ENCODE results near the gene LARGE1.

The LARGE1 gene

DNA sequence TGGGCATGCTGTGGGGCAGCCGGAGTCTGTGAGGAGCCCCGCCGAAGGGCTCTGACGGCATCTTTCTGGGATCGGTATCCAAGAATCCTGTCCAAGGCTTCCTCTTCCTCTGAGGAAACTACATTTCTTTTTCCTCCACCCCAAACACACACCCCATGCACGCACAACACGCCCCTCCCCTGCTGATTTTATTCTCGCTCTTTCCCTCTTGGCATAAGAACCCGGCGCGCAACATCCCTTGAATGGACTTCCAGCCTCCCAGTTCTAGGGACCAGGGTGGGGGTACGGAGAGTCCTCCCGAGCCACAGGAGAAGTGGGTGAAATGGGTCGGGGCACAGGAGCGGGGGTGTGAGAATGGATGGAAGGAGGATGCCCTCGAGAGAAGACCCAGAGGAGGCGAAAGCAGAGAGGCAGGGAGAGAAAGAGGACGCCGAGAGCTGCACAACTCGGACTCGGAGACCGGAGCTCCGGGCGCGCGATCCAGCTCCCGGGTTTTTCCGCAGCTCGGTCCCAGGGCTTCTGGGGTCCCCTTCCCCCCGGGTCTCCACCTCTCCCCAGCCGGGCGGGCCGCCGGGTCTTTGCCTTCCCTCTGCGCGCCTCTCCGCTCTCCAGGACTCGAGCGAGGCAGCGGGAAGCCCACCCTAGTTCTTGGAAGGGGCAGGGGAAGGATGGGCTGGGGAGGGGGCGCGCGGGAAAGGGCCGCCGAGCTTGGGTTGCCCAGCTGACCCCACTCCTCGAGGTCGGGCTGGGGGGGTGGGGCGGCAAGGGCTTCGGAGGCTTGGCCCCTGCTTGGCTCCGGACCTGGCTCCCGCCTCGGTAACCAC, 1.5 kb upstream of the LARGE1 start:
- no peaks in the 10 kb centered on the region for H3K36me3 Mint-ChIP-seq (ENCODE audit: low read depth)
- peak overlapping the region; percentile 72 for H3K4me3 Mint-ChIP-seq
- peak overlapping the region; percentile 20 for H3K27ac Mint-ChIP-seq
- peaks cover 24% of the 10 kb centered on the region for H3K4me1 Mint-ChIP-seq (ENCODE audit: low read depth)
- intact Hi-C loops (cut with micrococcal nuclease), result loop anchor here (5.0 kb wide), 1 partner anchor 191 kb away; no protein-coding TSS in a partner anchor
- H3K27me3 Mint-ChIP-seq, result peaks cover 84% of the 10 kb centered on the region
- H3K9me3 Mint-ChIP-seq, result no peaks in the 10 kb centered on the region

DNA sequence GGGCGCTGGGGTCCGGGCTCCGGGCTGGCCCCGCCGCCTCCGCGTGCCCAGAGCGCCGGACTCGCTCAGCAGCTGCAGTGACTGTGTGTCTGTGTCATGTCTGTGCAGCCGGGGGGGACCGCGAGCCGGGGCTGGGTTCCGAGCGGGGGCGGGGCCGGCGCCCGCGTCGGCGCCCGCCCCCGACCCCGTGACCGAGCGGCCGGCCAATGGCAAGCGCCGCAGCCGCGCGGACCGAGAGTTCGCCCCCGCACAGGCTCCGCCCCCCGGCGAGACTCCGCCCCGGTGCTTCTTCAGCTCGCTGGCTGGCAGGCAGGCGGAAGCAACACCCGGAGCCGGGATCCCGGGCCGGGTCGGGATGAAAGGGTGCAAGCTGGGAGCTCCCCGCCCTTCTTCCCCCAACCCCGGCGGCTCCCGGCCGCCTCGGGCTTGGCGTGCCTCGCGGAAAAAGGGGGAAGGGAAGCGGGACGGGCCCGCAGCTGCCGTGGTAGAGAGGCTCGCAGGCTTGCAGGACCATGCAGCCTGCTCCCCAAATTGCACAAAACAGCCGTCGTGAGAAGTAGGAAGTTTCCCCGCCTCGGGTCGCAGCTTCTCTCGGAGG, 750 bp upstream of the LARGE1 start:
- H3K36me3 Mint-ChIP-seq (ENCODE audit: low read depth), result no peaks in the 10 kb centered on the region
- intact Hi-C loops (cut with micrococcal nuclease), result loop anchor here (5.0 kb wide), 1 partner anchor 191 kb away; no protein-coding TSS in a partner anchor
- peak overlapping the region; percentile 72 for H3K4me3 Mint-ChIP-seq
- no peaks in the 10 kb centered on the region for H3K9me3 Mint-ChIP-seq
- H3K27ac Mint-ChIP-seq, result no peak overlapping the region
- H3K27me3 Mint-ChIP-seq, result peaks cover 83% of the 10 kb centered on the region
- peaks cover 24% of the 10 kb centered on the region for H3K4me1 Mint-ChIP-seq (ENCODE audit: low read depth)

DNA sequence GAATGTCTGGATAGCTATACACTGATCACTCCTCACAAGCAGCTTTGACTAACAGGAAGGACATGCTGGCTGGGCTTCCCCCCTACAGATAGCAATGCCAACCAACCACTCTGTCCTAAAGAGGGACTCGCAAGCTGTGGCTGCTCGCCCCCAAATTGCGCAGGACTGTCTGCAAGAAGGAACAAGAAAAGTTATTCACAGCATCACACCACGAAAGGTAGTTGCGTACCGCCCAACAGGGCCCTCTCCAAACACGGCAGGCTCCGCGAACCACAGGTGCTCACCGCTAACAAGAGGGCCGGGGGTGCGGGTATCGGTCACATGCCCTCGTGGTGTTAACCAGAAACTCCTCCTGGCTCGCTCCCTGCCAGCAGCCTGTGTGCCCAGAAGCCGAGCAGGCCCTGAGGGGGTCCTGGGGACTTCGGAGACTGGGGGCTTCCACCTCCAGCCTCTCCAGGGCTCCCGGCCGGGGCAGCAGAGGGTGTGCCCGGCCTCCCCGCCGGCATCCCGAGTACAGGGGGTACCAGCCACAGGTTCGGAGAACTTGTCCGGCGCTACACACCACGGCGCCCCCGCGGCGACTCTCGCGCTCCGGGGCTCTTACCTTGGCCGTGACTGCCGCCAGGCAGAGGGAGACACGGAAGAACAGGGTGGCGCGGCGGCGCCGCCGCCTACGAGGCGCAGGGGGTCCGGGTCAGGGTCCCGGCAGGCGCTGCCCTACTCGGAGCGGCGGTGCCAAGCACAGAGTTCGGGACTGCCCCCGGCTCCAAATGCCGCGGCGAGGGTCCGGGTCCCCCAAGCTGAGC, 682 bp downstream of the LARGE1 start:
- Mint-ChIP-seq H3K4me3 (peak overlapping the region; percentile 62), H3K27ac (no peak overlapping the region), H3K36me3 (ENCODE audit: low read depth) (no peaks in the 10 kb centered on the region), H3K27me3 (peaks cover 80% of the 10 kb centered on the region), H3K9me3 (no peaks in the 10 kb centered on the region), H3K4me1 (ENCODE audit: low read depth) (peaks cover 24% of the 10 kb centered on the region)
- intact Hi-C loops (cut with micrococcal nuclease), result loop anchor here (5.0 kb wide), 1 partner anchor 193 kb away; no protein-coding TSS in a partner anchor

DNA sequence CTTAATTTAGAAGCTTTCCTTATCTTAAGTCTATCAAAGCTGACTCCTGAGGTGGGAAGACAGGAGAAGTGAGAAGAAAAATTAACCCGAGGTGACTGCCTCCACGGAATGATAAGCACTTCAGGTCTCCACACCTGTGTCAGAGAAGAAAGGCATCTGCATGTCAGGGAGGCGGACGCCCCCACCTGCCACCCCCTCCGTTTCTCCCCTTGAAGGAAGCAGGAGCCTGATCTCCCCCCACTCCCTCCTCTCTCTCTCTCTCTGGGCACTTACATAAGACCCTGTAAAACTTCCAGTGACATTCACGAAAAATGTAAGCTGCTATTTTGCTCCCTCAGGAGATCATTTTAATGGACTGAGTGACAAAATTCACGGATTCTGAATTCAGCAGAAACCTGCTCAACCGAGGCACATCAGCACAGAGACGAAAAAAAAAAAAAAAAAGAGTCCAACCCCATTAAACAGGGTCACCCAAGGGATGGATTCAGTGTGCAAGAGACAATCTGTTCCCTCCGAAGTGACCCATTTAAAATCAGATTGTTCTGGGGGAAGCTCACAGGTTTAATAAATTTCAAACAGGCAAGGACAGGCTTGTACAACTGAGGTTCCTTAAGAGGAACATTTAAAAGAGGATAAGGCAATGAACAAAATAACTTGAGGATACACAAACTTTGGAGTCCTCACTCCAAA, 1.5 kb downstream of the LARGE1 start:
- H3K36me3 Mint-ChIP-seq (ENCODE audit: low read depth), result no peaks in the 10 kb centered on the region
- intact Hi-C loops (cut with micrococcal nuclease), result no loop called here
- H3K4me3 Mint-ChIP-seq, result no peak overlapping the region
- H3K27ac Mint-ChIP-seq, result no peak overlapping the region
- H3K4me1 Mint-ChIP-seq (ENCODE audit: low read depth), result peaks cover 24% of the 10 kb centered on the region
- H3K27me3 Mint-ChIP-seq, result peaks cover 73% of the 10 kb centered on the region
- H3K9me3 Mint-ChIP-seq, result no peaks in the 10 kb centered on the region

DNA sequence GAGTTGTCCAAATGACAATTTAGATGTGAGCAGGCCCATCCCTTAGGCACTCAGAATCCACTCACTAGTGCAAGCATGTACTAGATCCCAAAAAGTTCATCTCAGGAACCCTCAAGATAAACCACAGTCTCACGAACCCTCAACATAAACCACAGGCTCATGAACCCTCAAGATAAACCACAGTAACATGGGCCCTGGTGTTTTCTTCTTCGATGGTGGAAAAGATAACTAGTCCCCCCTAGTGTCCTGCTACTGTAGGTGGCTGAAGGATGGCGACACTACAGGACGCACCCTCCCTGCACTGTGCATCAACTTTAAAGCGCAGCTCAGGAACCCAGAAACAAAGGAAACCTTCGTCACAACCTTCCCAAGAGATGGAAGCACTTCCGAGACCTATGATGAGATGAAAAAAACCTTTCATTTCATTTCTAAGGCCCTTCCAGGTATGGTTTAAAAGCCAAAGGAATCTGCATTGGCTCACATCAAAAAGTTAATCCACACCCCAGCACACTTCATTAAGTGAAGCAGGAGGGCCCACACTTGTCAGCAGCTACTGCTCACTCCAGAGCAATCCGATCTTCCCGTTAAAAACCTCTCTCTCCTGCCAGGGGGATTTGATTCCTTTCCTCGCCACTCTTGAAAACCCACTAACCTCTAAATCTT, 2.4 kb downstream of the LARGE1 start:
- H3K4me3 Mint-ChIP-seq, result no peak overlapping the region
- intact Hi-C loops (cut with micrococcal nuclease), result no loop called here
- no peaks in the 10 kb centered on the region for H3K9me3 Mint-ChIP-seq
- no peak overlapping the region for H3K27ac Mint-ChIP-seq
- H3K27me3 Mint-ChIP-seq, result peaks cover 63% of the 10 kb centered on the region
- H3K4me1 Mint-ChIP-seq (ENCODE audit: low read depth), result peaks cover 23% of the 10 kb centered on the region
- no peaks in the 10 kb centered on the region for H3K36me3 Mint-ChIP-seq (ENCODE audit: low read depth)

DNA sequence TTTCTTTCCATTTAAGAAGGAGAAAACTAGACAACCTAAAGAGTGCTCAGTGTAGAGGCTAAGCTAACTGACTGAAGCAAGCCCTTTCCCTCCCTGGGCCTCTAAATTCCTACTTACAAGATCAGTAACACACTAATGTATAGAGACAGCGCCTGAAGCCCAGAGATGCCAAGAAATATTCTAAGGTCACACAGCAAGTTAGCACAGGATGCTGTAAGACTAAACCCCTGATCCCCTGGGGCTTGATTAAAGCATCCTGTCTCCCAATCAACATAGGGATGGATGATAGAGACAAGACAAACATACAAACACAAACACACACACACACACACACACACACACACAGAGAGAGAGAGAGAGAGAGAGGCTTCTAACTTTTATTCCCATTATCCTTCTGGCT, 5.6 kb downstream of the LARGE1 start:
- H3K36me3 Mint-ChIP-seq (ENCODE audit: low read depth), result no peaks in the 10 kb centered on the region
- H3K27me3 Mint-ChIP-seq, result peaks cover 44% of the 10 kb centered on the region
- H3K4me3 Mint-ChIP-seq, result no peak overlapping the region
- H3K27ac Mint-ChIP-seq, result no peak overlapping the region
- no peaks in the 10 kb centered on the region for H3K9me3 Mint-ChIP-seq
- H3K4me1 Mint-ChIP-seq (ENCODE audit: low read depth), result peaks cover 6% of the 10 kb centered on the region
- intact Hi-C loops (cut with micrococcal nuclease), result no loop called here

DNA sequence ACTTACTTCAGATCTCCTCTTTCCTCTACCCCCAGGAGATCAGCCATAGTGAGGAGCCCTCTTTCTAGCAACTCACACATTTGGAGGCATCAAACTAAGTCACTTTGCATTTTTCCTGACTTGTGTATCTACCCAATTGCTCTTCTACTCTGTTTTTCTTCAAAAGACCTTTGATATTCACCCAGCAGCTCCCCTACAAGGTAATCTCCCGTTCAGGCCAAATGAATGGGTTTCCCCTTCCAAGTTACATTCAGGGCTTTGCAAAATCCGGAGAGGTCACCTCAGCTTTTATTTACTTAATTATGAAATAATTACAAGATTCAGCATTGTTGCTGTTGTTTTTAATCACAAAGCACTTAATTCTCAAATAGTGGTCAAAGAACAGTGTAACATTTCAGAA, 6.1 kb downstream of the LARGE1 start:
- peaks cover 38% of the 10 kb centered on the region for H3K27me3 Mint-ChIP-seq
- intact Hi-C loops (cut with micrococcal nuclease), result no loop called here
- no peaks in the 10 kb centered on the region for H3K36me3 Mint-ChIP-seq (ENCODE audit: low read depth)
- H3K27ac Mint-ChIP-seq, result no peak overlapping the region
- peaks cover 1% of the 10 kb centered on the region for H3K4me1 Mint-ChIP-seq (ENCODE audit: low read depth)
- no peaks in the 10 kb centered on the region for H3K9me3 Mint-ChIP-seq
- no peak overlapping the region for H3K4me3 Mint-ChIP-seq

DNA sequence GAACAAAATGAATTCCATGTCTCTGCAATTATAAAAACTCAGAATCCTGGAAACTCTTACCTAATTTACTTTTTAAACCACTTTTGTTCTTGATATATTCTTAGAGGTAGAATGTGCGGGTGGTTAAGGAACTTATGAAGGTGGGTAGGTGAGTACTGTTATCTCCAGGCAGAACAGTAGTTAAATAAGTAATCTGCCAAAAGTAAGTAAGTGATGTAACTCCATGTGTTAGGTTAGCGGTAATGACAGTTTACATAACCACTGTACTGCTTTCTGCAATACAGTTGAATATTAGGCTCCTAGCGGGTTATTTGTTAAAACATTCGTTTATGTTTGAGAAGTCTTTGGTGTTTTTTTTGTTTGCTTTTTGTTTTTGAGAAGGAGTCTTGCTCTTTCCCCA, 7.1 kb downstream of the LARGE1 start:
- H3K36me3 Mint-ChIP-seq (ENCODE audit: low read depth), result no peaks in the 10 kb centered on the region
- H3K27me3 Mint-ChIP-seq, result peaks cover 29% of the 10 kb centered on the region
- H3K4me3 Mint-ChIP-seq, result no peak overlapping the region
- H3K9me3 Mint-ChIP-seq, result no peaks in the 10 kb centered on the region
- H3K4me1 Mint-ChIP-seq (ENCODE audit: low read depth), result no peaks in the 10 kb centered on the region
- intact Hi-C loops (cut with micrococcal nuclease), result no loop called here
- H3K27ac Mint-ChIP-seq, result no peak overlapping the region

DNA sequence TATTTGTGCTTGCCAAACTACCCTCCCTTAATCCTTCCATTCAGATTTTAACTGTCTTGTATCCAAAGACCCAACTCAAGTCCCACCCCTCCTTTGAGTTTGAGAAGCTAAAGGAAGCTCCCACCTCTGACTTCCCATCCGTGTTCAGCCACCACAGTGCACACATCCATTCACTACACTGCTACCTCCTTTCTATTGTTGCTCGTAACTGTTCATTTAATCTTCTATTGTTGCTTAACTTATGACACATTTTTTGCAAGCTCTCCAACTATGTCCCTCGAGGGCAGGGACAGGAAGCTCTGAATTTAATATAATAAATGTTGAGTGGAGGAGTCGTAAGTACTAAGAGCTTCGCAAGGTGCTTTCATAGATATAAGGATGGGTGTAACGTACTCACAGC, 10.4 kb downstream of the LARGE1 start:
- Mint-ChIP-seq H3K4me1 (ENCODE audit: low read depth) (no peaks in the 10 kb centered on the region), H3K36me3 (ENCODE audit: low read depth) (no peaks in the 10 kb centered on the region), H3K4me3 (no peak overlapping the region), H3K9me3 (no peaks in the 10 kb centered on the region), H3K27me3 (peaks cover 5% of the 10 kb centered on the region), H3K27ac (no peak overlapping the region)
- intact Hi-C loops (cut with micrococcal nuclease), result no loop called here

DNA sequence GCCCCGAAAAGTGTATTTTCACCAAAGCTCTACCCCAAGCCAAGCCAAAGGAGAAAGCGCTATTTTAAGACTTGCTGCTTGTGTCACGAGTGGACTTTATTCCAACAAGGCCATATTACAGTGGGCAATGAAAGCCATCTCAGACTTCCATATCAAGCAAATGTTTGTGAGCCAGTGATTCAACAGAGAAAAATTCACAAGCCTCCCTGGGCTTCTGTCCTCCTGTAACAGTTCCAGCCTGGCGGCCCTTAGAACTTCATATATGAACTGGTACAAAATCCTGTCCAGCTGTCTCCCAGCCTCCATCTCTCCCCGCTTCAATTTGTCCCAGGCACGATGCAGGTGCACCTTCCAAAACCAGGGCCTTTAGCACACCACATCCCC, 11.2 kb downstream of the LARGE1 start:
- no peaks in the 10 kb centered on the region for H3K9me3 Mint-ChIP-seq
- no peaks in the 10 kb centered on the region for H3K4me1 Mint-ChIP-seq (ENCODE audit: low read depth)
- no peak overlapping the region for H3K27ac Mint-ChIP-seq
- intact Hi-C loops (cut with micrococcal nuclease), result no loop called here
- H3K36me3 Mint-ChIP-seq (ENCODE audit: low read depth), result no peaks in the 10 kb centered on the region
- H3K4me3 Mint-ChIP-seq, result no peak overlapping the region
- H3K27me3 Mint-ChIP-seq, result peaks cover 2% of the 10 kb centered on the region

DNA sequence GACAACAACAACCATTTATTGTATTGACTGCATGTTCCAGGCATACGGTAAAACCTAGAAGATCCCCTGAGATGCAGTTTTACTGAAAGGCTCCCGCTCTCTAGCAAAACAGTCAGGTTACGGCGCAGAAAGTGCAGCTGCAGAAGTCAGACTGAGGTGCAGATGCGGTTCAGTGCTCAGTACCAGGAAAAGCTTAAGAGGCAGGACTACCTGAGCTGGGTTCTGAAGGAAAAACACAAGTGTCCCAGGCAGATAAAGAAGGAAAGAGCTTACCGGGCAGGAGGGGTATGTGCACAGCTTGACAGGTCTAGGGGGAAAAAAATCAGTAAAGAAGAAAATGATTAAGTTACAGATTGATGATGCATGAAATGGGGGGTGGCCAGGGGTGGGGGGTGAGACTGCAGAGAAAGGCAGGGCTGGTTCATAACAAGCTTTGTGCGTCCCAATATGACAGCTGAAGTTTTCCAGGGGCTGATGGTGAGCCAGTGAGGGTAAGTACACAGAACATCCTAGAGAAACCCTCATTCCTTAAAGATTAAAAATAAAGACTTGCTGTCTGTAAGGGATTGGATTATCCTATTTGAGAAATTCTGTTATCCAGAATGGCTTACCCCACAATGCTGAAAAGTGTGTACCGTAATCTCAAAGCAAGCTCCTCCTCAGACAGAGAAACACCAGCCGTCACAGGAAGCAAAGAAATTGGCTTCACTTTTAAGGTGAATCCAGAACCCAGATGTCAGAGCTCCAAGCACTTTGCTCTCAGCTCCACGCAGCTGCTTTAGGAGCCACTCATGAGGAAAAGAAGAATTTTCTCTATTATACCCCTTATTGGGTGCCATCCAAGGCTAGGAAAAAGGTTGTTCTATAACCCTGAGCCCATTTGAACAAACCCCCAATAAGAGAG, 11.9 kb downstream of the LARGE1 start:
- Mint-ChIP-seq H3K27ac (no peak overlapping the region), H3K9me3 (no peaks in the 10 kb centered on the region), H3K4me1 (ENCODE audit: low read depth) (no peaks in the 10 kb centered on the region), H3K4me3 (no peak overlapping the region), H3K36me3 (ENCODE audit: low read depth) (no peaks in the 10 kb centered on the region), H3K27me3 (peaks cover 2% of the 10 kb centered on the region)
- intact Hi-C loops (cut with micrococcal nuclease), result no loop called here

DNA sequence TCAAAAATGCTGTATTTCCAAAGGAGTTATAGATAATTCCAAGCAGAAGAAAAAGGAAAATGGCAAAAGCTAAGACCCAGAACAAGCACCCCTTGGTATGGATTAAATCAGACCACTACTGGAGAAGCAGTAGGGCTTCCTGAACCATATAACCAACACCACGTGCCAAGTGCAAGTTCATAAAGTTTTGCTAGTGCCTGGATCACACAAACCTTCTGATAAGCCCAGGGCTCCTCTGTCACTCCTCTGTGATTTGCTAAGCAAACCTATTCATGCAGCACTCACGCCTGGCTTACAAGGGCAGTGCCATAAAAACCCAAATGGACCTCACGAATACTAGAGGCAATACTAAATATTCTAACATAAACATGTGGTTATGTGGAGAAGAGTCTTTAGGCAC, 13.3 kb downstream of the LARGE1 start:
- H3K4me3 Mint-ChIP-seq, result no peak overlapping the region
- no peaks in the 10 kb centered on the region for H3K4me1 Mint-ChIP-seq (ENCODE audit: low read depth)
- intact Hi-C loops (cut with micrococcal nuclease), result no loop called here
- no peaks in the 10 kb centered on the region for H3K9me3 Mint-ChIP-seq
- H3K36me3 Mint-ChIP-seq (ENCODE audit: low read depth), result no peaks in the 10 kb centered on the region
- no peak overlapping the region for H3K27ac Mint-ChIP-seq
- peaks cover 4% of the 10 kb centered on the region for H3K27me3 Mint-ChIP-seq

Data from dendritic cell treated with granulocyte-macrophage colony-stimulating factor and Interleukin-4, amounts not matched to agents 40 ng/mL and 50 ng/mL, for 4 days (primary cell).